HPDE6-E6E7 (cell line): Measurements from ENCODE around the gene MYO18A.

Experiments used
- DNase-seq: peaks from one replicate; pipeline ENCODE4 v3.0.0; 2011; ENCODE audit warnings: missing footprints; ENCODE audit errors: extremely low spot score

Gene MYO18A

DNA sequence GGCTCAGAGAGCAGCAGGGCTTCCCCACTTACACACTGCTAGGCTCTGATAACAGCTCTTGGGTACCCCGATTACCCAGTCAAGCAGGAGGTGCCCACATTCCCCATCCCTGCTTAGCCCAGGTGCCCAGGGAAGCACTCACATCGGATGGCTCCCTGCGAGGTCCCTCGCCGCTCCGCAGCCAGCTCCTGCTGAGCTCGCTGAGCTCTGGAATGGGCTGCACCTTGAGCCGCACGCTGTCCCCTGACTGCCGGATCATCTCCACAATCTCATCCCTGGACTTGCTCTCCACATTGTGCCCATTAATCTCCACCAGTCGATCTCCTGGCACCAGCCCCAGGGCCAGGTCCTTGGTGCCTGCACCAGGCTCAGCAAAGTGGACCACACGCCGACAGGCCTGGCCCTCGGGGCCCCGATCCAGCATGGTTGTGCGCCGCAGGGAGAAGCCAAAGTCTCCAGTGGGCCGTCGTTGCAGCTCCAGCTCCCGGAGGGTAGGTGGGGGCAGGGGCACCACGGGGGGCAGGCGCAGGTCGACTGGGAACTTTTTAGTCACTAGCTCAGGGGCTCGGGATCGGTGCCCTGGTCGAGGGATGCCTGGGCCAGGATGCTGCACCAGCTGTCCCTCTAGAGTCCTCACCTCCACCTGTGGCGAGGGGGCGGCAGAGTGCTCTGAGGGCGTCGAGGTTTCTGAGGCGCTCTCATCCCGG is 14.2 kb downstream of the MYO18A start:
- no peak for DNase-seq

GRCh38 chr17:29165261-29165660 is 14.9 kb downstream of the MYO18A start:
- no peak for DNase-seq

DNA sequence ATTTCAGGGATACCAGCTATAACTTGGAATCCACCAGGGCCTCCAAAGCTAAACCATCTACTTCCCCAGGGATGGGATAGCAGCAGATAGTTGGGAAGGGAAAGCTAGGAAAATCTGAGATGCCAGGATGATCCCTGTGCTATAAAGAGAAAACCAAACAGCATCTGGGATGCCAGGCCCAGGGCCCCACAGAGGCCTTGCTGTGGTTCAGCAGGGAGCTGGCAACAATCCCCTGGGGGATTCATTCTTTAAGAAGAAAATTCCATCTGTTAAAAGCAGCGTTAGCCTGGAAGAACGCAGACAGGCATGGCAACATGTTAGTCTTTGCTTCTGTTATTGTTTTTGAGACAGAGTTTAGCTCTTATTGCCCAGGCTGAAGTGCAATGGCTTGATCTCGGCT is 16.6 kb downstream of the MYO18A start:
- DNase-seq: no peak

DNA sequence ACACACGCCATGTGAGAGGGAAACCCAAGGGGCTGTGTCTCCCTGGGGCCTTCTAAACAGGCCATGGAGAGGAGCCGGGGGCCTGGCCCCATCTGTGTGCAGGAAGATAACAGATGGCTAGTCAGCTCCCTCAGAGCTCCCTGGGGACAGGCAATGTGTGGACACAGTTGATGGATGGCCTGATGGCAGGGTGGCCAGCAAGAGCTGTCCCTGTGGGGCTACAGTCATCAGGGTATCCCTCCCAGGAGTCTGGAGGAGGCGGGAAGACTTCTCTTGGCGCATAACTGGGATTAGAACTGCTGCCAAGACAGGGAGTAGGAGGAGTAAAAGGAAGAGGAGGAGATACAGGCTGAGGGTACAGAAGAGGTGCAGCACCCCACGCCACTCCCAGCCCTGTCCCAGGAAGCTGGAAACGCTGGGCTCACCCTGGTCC is 17.3 kb downstream of the MYO18A start:
- DNase-seq: no peak

GRCh38 chr17:29162082-29162908 is 17.9 kb downstream of the MYO18A start:
- no peak for DNase-seq

- DNase-seq: no peak
These were observed 19.9 kb downstream of the MYO18A start for GRCh38 chr17:29160253-29160652.

- DNase-seq: no peak
These were observed 20.8 kb downstream of the MYO18A start for GRCh38 chr17:29159306-29159860.

DNA sequence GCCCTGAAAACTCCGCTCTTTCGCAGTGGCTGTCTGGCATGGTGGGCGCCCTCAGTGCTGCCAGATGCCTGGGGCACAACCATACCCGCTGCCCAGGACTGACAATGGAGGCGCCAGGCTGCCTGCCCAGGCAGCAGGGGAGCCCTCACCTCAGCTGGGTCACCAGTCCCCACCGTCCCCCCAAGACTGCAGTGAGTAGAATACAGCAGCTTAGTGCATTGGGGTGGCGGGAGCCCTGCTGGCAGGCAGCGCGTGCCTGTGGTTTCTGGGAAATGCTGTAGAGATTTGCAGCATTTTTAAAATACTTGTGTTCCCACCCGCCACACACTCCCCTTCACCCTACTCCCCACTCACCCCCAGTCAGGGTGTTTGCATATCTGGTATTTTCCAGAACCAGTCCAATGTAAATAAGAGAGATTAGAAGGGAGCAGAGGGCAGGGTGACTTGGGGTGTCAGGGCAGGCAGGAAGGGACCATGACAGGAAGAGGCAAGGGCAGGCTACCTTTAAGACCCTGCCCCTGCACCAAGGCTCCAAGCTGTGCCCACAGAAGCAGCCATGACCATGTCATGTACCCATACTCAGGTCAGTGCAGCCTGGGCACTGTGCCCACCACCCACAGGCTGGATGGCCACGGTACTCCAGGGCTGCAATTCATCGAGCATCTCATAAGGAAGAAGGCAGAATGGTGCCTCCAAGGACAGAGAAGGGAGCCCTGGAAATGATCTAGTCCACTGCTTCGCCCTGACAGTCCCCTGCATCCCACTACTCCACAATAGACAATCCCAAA is 21.5 kb downstream of the MYO18A start:
- no peak for DNase-seq

DNA sequence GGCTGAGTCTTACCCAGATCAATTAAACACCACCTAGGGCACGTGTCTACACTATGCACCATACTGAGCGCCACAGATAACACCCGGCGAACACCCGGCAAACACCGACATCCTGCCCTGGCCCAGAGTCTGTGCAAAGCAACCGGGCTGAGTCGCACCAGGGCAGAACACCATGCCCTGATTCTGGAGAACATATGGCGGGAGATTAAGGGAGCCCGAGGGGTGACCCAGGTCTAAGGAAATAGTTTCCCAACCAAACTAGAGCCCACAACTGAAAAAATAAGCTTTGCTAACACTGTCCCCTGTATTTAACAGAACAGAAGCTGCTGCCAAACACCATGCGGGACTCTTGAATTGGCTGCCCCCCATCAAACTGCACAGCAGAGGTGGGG is 22.1 kb downstream of the MYO18A start:
- DNase-seq: no peak

DNA sequence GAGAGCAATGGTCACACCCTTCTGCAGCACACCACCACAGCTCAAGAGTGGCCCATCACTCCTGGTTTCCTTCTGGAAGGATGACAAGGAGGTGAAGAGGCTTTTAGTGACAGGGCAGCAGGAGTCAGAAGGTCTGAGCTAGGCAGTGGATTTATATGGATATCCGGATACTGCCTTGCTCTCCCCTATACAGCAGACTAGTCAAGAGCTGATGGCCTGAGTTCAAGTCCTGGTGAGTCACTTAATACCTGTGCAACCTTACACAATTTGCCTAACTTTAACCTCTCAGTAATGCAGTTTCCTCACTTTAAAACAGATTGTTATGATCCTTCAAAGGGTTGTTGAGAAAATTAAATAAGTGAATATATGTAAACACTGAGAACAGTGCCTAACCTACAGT is 22.9 kb downstream of the MYO18A start:
- no peak for DNase-seq

- no peak for DNase-seq
These were observed 23.4 kb downstream of the MYO18A start for GRCh38 chr17:29156781-29157180.

- no peak for DNase-seq
These were observed 24.2 kb downstream of the MYO18A start for GRCh38 chr17:29155966-29156338.

- DNase-seq: no peak
These were observed 24.8 kb downstream of the MYO18A start for GRCh38 chr17:29155227-29155965.

GRCh38 chr17:29154516-29155226 is 25.5 kb downstream of the MYO18A start:
- DNase-seq: no peak

GRCh38 chr17:29151567-29151966 is 28.6 kb downstream of the MYO18A start:
- DNase-seq: no peak

DNA sequence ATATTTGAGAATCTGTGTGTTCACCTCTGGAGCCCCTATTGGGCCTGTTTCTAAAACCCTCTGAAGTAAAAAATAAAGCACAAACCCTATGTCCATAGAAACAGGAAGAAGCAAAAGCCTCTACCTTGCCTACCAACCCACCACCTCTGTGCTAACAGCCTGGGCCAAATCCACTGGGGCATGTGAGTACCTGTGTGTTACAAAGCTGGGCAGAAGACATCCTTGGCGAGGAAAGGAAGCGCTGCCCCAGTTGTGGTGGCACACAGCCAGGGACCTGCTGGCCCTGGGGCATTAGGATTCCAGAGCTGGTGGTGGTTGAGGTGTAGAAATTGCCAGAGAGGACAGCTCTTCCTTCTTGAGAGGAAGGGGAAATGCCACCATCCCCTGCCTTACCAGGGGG is 30.0 kb downstream of the MYO18A start:
- DNase-seq: no peak

- no peak for DNase-seq
These were observed 30.6 kb downstream of the MYO18A start for GRCh38 chr17:29149431-29150064.

- DNase-seq: no peak
These were observed 31.3 kb downstream of the MYO18A start for GRCh38 chr17:29148790-29149430.

DNA sequence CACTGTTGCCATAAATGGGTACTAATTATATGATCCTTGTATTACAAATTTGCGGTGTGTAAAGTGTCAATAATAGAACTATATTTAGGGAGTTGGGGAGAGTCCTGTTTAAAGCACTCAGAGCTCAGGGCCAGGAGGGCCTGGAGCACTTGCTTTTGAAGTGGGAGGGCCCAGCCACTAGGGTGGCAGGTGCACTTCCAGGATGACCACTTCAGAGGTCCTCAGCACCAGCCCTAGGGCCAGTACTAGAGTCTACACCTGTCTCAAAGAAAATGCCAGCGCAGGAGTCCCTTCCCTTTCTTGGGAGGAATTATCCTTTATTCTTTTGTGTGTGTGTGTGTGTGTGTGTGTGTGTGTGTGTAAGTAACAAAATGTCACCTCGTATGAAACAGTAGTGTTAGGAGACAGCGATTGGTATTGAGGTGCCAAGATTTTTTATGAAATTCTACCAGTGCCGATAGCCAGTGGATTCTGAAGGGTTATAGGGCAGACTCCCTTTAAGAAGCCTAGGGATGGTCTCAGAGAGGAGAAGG is 31.9 kb downstream of the MYO18A start:
- DNase-seq: no peak

DNA sequence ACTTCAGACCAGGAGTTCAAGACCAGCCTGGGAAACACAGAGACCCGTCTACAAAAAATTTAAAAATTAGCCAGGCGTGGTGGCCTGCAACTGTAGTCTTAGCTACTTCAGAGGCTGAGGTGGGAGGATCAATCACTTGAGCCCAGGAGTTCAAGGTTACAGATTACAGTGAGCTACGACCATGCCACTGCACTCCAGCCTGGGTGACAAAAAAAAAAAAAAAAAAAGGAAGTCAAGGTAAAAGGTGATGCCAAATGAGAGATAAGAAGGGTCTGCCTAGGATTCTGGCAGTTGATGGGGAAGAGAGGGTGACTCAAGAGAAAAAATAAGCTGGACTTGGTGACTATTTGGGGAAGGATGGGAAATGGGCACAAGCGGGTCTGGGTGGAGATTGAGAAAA is 32.5 kb downstream of the MYO18A start:
- DNase-seq: no peak
